Activated CD8-positive, alpha-beta memory T cell treated with anti-CD3 and anti-CD28 coated beads for 24 hours (primary cell): ENCODE measurements around the gene LCP1.
"Not testable (repeated sequence)": the region's sequence is repeated elsewhere in the genome, so short reads cannot be mapped to it uniquely, and the experiment has no call there.

Source experiments
- DNase-seq: peaks from one replicate; pipeline ENCODE4 v3.0.0-alpha.2; 2020

LCP1 gene

GRCh38 chr13:46179969-46180763, 1.8 kb downstream of the LCP1 start:
- DNase-seq: no peak

DNA sequence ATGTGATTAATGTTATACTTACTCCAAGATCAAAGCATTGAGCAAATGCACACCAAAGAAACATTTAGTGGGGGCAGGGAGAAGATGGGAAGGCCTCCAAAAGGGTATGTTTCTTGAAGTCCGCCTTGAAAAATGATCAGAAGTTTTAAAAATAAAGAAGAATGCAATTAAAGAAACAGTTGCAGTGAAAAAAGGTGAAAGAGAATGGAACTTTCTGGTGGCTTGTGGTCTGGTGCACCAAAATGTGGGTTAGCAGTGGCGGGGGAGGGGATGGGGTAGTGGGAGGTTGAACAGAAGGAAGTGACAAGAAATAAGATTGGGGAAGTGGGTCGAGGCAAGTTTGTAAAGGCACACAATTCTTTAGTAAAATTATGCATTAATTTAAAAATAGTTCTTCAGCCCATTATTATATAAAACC, 2.5 kb downstream of the LCP1 start:
- peak; percentile 84 for DNase-seq

DNA sequence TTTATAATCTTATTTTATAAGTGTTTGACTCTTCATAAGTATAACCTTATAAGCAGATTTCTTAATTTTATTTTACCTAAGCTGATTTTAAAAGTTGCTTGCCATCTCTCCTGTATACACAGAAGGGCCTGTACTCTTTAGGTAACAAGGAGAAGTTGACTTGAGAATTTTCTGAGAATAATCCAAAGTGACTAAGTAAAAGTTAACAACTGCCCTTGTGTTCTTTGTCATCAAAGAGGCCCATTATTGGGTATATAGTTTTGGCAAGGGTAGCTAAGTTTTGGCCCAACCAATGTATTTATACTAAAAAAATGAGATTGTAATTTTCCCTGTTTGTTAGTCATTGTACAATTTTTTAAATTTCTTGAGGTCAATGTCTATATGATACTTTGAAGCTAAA, 3.2 kb downstream of the LCP1 start:
- no peak for DNase-seq

DNA sequence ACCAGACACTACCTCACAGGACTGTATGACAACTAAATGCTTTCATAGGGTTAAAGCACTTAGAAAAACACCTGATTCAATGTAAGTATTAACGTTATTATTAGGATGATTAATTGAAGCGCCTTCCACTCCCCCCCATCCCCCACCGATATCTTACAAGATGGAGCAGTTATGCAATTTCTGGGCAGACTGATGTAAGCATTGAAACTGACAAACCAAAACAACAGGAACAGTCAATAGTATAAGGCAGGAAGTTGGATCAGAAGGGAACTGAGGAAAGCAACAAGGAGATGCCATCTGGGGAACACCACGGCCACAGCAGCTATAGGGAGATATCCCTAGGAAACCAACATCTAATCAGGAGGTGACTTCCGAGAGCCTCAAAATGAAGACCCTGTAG, 3.8 kb downstream of the LCP1 start:
- DNase-seq: no peak

DNA sequence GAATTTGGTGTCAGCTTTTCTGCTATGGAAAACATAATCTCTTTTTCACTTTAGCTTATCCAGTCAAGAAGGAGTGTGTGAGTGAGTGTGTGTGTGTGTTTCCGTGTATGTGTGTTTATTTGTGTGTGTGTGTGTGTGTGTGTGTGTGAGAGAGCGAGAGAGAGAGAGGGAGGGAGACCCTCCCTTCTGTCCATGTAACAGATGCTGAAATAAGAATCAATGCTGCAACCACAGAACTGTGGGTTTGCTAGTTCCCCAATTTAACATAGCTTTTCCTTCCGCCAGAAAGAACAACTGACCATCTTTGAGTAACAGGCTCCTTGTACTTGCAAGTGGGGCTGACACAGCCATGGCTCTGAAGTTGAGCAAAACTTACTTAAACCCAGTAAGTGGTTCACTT, 5.2 kb downstream of the LCP1 start:
- DNase-seq: no peak

DNA sequence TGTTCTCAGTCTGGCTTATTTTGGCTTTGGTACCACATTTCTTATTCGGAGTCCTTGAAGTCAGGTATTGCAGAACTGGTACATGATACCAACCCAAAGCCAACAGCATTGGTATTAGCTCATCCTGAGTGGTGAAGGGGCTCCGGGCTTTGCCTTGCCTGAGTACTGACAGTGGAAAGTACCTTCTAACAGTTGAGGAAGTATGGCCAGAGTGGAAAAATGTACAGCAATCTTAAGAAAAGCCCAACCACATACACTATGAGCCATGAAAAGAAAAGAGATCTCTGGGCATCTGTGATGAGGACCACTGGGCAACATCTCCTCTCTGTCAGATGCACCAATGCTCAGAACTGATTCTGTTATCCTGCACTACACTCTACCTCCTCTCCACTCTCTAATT, 8.3 kb downstream of the LCP1 start:
- DNase-seq: no peak

- DNase-seq: no peak
Observed at GRCh38 chr13:46172531-46172991, 9.4 kb downstream of the LCP1 start.

DNA sequence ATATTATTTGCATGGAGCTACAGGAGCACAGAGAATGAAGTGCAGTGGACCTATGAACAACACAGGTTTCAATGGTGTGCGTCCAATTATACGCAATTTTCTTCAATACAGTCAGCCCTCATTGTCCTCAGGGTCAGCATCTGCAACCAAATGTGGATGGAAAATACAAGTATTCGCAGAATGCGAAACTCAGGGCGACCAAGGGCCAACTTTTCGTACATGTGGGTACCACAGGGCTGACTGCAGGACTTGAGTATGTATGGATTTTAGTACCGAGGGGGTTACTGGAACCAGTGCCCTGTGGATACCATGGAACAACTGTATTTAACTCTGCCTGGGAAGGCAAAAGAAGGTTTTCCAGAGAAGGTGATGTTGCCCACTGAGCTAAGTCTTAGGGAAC, 10.2 kb downstream of the LCP1 start:
- no peak for DNase-seq

GRCh38 chr13:46171217-46171616, 10.8 kb downstream of the LCP1 start:
- DNase-seq: no peak

DNA sequence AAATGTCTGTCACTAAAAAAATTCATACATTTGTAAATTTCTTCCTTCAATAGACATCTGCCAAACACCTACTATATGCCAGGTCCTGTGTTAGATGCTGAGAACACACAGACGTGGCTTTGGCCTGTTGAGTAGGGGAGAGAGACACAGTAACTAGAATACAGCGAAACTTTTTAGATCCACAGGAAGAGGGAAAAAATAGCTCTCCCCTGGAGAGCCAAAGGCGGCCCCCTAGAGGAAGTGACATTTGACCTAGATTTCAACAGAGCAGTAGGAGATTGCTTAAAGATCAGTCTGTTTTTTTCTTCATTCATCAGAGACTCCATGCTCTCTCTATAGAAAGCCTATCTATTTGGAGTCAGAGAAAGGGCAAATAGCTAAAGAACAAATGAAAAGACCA, 11.3 kb downstream of the LCP1 start:
- DNase-seq: no peak

- no peak for DNase-seq
Observed at GRCh38 chr13:46170268-46170667, 11.7 kb downstream of the LCP1 start.

GRCh38 chr13:46169758-46170157, 12.2 kb downstream of the LCP1 start:
- no peak for DNase-seq

GRCh38 chr13:46168783-46169182, 13.2 kb downstream of the LCP1 start:
- DNase-seq: no peak

GRCh38 chr13:46168341-46168740, 13.6 kb downstream of the LCP1 start:
- DNase-seq: no peak

- DNase-seq: no peak
Observed at GRCh38 chr13:46166947-46167610, 14.9 kb downstream of the LCP1 start.

GRCh38 chr13:46166224-46166584, 15.8 kb downstream of the LCP1 start:
- no peak for DNase-seq

GRCh38 chr13:46165485-46166223, 16.3 kb downstream of the LCP1 start:
- no peak for DNase-seq

DNA sequence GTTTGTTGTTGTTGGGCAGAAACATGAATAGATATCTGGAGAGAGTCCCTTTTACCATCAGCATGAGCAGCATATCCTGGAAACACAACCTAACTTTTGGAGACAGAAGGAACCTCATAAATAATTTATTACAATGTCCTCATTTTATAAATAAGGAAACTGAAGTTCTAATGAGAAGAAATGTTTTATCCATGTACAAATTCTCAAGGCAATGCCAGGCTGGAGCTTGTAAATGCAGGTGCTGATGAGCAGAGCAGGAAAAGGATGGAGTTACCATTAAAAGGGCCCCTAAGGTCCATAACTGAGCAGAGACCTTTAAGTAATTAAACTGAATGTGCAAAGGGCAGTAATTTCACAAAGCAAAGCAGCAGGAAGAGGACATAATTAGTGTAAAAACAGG, 17.3 kb downstream of the LCP1 start:
- DNase-seq: no peak

- not testable (repeated sequence) for DNase-seq
Observed at GRCh38 chr13:46162741-46163140, 19.2 kb downstream of the LCP1 start.

DNA sequence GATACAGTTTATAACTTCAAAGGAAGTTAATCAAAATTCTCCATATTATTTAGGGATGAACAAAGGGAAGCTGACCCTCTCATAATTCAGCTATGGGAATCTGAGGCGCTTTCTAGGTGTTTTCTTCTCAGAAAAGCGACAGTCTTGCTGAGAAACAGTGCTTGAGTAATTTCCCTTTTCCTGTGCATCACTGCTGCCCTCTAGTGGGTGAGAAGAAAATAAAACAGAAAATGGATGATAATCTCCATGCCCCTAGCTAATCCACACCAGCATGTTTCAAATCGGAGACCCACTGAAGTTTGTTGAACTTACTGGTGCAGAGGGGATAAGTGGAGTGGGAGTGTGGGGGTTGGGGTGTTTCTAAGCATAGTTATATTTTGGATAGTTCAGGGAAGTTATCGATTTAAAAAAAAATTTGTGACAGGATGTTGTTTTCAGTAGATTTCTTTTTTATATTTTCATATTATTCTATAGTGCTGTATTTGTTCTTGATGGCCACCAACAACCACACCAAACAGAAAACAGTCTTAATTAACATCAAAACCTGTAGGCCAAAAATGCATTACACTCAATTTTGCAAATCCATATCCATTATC, 21.4 kb downstream of the LCP1 start:
- DNase-seq: no peak

GRCh38 chr13:46160065-46160464, 21.9 kb downstream of the LCP1 start:
- no peak for DNase-seq

- DNase-seq: no peak
Observed at GRCh38 chr13:46158983-46159382, 23.0 kb downstream of the LCP1 start.

GRCh38 chr13:46158222-46158621, 23.8 kb downstream of the LCP1 start:
- no peak for DNase-seq
